Activated naive CD4-positive, alpha-beta T cell treated with anti-CD3 and anti-CD28 coated beads, Interleukin-2, amount 10 ng/mL, durations not matched to agents 7 days and 5 days (primary cell): ENCODE measurements around the gene MAMDC4.
"Not testable (repeated sequence)": the region's sequence is repeated elsewhere in the genome, so short reads cannot be mapped to it uniquely, and the experiment has no call there.

ENCODE experiments used
- CTCF ChIA-PET: fragments of 350-600 bp; sonication (Branson Sonifier 250); formaldehyde crosslinking; loops from one replicate; lab custom pipeline; 2021; ENCODE audit warnings: antibody characterized with exemption; lab: Charles Lee
- DNase-seq: peaks from one replicate; pipeline ENCODE4 v3.0.0-alpha.2; 2020
- H3K27ac Mint-ChIP-seq: one replicate; pipeline ENCODE4 v1.8.0; 2021; ENCODE audit warnings: mild to moderate bottlenecking, moderate library complexity, mixed read lengths
- H3K27me3 Mint-ChIP-seq: one replicate; pipeline ENCODE4 v1.8.0; 2021; ENCODE audit warnings: mild to moderate bottlenecking, mixed read lengths
- H3K36me3 Mint-ChIP-seq: one replicate; pipeline ENCODE4 v1.8.0; 2021; ENCODE audit warnings: mixed read lengths
- H3K4me1 Mint-ChIP-seq: one replicate; pipeline ENCODE4 v1.8.0; 2021; ENCODE audit warnings: mixed read lengths
- H3K4me3 Mint-ChIP-seq: one replicate; pipeline ENCODE4 v1.8.0; 2021; ENCODE audit warnings: mild to moderate bottlenecking, moderate library complexity, mixed read lengths
- H3K9me3 Mint-ChIP-seq: one replicate; pipeline ENCODE4 v1.8.0; 2021; ENCODE audit warnings: mixed read lengths

MAMDC4 gene

DNA sequence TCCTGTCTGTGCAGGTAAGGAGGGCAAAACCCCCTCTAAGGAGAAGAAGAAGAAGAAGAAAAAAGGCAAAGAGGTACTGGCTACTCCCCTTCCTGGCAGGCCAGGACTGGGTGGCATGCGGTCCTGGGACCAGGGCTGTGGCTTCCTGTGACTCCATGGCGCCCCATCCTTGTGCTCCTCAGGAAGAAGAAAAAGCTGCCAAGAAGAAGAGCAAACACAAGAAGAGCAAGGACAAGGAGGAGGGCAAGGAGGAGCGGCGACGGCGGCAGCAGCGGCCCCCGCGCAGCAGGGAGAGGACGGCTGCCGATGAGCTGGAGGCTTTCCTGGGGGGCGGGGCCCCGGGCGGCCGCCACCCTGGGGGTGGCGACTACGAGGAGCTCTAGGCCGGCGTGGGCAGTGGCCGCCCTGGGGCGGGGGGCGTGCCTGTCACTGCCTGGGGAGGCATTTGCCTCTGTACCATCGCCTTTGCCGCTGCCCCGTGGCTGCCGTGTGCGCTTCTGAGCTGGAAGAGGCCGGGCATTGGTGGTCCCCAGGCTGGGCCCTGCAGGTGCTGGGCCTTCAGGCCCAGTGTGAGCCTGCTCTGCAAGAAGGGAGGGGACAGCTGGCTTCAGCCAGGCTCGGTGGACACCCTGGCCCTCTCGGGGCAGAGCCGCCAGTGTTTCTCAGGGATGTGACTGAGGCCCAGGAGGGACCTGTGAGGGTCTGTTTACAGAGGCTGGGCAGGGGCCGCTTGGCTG, 11.8 kb upstream of the MAMDC4 start:
- peaks cover 15% of the 10 kb centered on the region for H3K4me1 Mint-ChIP-seq
- H3K4me3 Mint-ChIP-seq: no peak overlapping the region
- no peak overlapping the region for H3K27ac Mint-ChIP-seq
- CTCF ChIA-PET: no interaction called here
- peaks cover 5% of the 10 kb centered on the region for H3K36me3 Mint-ChIP-seq
- no peak for DNase-seq
- no peaks in the 10 kb centered on the region for H3K9me3 Mint-ChIP-seq
- H3K27me3 Mint-ChIP-seq: peaks cover 23% of the 10 kb centered on the region

DNA sequence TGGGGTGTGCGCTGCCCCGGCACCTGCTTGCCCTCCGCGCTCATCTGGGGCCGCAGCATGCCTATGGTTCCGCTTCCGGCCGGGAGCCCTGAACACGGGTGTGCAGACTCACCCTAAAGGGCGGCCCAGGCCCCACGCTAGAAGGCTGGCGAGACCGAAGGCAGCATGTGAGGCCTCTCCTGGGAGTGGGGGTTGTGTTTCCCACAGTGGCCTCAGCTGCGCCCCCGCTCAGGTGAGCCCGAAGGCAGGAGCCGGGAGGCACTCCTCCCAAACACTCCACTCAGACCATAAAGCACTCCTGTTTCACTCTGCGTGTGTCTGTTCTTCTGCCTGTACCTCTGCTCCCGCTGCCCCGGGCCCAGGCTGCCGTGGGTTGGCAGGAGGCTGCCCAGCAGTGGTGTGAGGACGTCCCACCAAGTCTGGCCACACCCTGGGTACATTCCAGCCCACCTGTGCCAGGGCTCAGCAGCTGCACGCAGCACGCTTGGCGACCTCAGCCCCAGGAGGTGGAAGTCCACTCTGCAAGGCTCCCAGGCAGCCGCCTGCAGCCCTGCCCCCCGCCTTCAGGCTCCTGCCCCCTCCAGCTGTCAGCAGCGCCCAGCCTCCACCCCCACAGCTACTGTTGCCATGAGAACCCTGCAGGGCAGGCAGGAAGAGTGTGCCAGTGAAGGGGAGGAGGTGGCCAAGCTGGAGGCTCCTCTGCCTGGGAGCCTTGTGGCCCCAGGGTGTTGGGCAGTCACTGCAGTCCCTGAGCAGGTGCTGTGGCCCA, 11.1 kb upstream of the MAMDC4 start:
- Mint-ChIP-seq H3K27ac (peak overlapping the region; percentile 45), H3K36me3 (peaks cover 5% of the 10 kb centered on the region), H3K4me1 (peaks cover 15% of the 10 kb centered on the region), H3K9me3 (no peaks in the 10 kb centered on the region), H3K4me3 (no peak overlapping the region), H3K27me3 (peaks cover 30% of the 10 kb centered on the region)
- CTCF ChIA-PET: interaction anchor here (1.0 to 2.4 kb wide), 9 partner anchors 13 to 206 kb away, joined by 3 to 15 read pairs (median 6); no protein-coding TSS in a partner anchor
- DNase-seq: no peak

DNA sequence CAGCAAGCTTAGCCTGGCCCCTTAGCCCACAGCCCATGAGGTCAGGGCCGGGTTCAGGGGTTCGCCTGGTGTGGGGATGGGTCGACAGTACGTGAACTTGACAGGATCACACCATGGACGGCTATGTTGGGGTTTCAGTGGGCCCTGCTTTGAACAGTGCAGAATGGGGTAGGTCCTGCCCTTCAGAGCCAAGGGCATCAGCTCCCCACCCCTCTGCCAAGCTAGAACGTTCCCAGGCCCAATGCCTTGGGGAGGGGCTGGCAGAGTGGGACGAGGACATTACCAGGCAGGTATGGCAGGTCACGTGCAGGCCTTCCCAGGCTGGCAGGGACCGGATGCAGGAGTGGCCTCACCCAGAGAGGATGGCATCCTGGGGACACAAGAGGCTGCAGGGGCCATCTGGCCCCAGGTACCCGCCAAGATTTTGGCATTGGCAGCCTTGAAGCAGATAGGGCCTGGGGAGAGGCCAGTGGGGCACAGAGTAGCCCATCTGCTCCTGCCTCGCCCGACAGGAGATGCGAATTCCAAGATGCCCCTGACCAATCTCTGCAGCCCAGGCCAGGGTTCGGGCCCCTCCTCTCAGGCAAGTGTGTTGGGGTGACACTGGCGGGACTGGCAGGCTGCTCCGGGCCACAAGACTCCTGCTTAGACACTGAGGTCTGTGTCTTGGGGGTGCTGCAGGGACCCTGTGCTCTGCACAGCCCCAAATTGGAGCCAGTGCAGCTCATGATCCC, 10.3 kb upstream of the MAMDC4 start:
- H3K36me3 Mint-ChIP-seq, DNase-seq, H3K27ac Mint-ChIP-seq, H3K9me3 Mint-ChIP-seq: not testable (repeated sequence)
- peak overlapping the region; percentile 81 for H3K4me3 Mint-ChIP-seq
- CTCF ChIA-PET: interaction anchor here (0.8 to 2.4 kb wide), 21 partner anchors 9 to 226 kb away, joined by 3 to 15 read pairs (median 4); no protein-coding TSS in a partner anchor
- H3K27me3 Mint-ChIP-seq: peaks cover 38% of the 10 kb centered on the region
- peaks cover 20% of the 10 kb centered on the region for H3K4me1 Mint-ChIP-seq

DNA sequence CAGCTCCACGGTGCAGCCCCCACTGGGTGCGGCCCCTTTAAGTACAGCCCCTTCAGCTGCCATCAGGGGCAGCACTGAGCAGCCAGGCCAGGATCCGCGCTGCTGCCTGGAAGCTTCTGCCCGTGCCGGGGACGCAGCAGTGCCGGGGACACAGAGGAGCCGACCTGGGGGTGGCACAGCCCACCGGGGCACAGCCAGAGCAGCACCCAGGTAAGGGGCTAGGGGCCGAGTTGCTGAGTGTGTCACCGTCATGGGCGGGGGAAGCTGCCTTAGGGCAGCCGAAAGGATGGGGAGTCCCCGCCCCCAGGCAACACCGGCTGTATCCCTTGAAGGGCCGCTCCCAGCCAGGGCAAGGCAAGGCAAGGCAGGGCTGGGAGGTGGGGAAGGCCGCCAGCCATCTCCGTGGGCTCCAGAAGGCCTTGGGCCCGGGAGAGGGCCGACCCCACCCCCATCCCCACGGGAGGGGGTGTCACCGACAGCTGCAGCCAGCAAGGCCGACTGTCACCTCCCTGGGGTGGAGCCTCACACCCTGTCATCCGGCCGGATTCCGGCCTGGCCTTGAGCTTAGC, 9.7 kb upstream of the MAMDC4 start, which contains the start of gene AJM1:
Gene AJM1, plus strand, starts transcription at position 99 of the 569 bp plus-strand sequence. CDS start 1,937 bp downstream, outside the sequence.
- CTCF ChIA-PET: interaction anchor here (0.8 to 2.4 kb wide), 23 partner anchors 9 to 225 kb away, joined by 3 to 15 read pairs (median 4); no protein-coding TSS in a partner anchor
- Mint-ChIP-seq H3K4me3 (peak within 1 kb of the TSS; percentile 81), H3K27ac (peak within 1 kb of the TSS; percentile 49), H3K27me3 (peaks cover 44% of the 10 kb centered on the region), H3K4me1 (peaks cover 21% of the 10 kb centered on the region)
- H3K36me3 Mint-ChIP-seq, H3K9me3 Mint-ChIP-seq: not testable (repeated sequence)
- DNase-seq: peak; percentile 89

DNA sequence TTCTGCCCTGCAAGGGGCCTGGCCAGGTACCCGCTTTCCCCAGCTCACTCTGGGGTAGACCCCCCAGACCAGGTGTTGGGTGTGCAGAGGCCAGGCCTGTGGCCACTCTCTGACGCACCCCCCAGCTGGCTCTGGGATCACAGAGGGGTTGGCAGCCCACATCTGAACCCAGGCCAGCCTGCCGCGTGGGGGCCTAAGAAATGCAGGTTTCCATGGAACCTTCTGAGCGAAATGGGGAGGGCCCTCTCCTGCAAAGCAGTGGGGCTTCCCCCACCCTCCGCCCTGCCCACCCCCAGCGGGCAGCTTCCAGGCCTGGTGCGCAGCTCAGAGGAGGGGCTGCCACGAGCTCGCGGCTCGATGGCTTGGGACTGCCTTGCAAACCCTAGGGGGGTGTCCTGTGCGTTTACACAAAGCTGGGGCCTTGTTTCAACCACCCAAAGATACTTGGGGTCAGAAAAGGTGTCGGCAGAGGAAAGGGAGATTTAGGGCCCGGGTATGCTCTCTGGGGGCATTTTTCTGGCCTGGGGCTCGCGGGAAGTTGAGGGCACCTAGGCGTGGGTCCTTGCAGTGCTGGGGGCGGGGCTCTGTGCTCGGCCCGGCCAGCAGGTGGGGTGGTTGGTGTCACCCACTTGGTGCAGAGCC, 8.9 kb upstream of the MAMDC4 start:
- H3K27ac Mint-ChIP-seq, H3K9me3 Mint-ChIP-seq, H3K36me3 Mint-ChIP-seq, DNase-seq: not testable (repeated sequence)
- Mint-ChIP-seq H3K27me3 (peaks cover 52% of the 10 kb centered on the region), H3K4me3 (peak overlapping the region; percentile 54), H3K4me1 (peaks cover 27% of the 10 kb centered on the region)
- CTCF ChIA-PET: interaction anchor here (0.9 to 2.4 kb wide), 15 partner anchors 8 to 225 kb away, joined by 3 to 15 read pairs (median 6); no protein-coding TSS in a partner anchor

DNA sequence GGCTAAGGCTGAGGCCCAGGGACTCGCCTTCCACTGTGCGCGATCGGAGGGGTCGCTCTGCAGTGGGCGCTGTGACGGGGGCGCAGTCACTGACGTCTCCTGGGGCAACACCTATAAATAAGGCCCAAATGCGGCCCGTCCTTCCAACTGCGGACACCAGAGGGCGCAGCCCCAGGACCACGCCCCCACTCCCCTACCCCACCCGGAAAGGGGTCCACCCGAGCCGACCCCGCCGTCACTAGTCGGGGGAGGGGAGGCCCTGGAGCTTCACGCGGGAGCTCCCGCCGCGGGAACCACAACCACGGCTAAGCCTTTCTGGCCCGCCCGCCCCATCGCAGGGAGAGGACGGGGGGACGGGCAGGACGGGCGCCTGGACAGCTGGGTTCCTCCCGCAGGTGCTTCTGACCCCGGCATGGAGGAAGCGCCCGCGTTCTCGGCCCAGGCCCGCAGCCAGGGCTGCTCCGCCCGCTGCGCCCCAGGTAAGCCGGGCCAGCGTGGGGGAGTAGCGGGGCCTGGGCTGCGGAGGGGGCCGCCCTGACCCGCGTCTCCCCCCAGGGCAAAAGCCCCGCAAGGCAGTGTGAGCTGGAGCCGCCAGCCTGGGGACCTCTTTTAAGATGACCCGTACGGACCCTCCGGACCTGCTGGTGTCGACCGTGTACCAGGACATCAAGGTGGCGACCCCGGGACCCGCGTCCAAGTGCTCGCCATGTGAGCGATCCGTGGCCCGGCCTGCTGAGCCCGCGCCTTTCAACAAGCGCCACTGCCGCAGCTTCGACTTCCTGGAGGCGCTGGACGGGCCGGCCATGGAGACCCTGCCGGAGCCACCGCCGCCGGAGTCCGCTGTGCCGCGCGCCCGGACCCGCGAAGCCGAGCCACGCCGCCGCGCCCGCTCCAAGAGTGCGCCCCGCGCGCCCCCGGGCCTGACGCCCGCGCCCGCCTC, 8.1 kb upstream of the MAMDC4 start:
- peak overlapping the region; percentile 54 for H3K4me3 Mint-ChIP-seq
- peaks cover 28% of the 10 kb centered on the region for H3K4me1 Mint-ChIP-seq
- not testable (repeated sequence) for H3K36me3 Mint-ChIP-seq, H3K27ac Mint-ChIP-seq, H3K9me3 Mint-ChIP-seq
- CTCF ChIA-PET: interaction anchor here (1.0 to 2.3 kb wide), 3 partner anchors 38 to 191 kb away, joined by 3 to 13 read pairs (median 6); no protein-coding TSS in a partner anchor
- DNase-seq: peak; percentile 73
- peaks cover 59% of the 10 kb centered on the region for H3K27me3 Mint-ChIP-seq

DNA sequence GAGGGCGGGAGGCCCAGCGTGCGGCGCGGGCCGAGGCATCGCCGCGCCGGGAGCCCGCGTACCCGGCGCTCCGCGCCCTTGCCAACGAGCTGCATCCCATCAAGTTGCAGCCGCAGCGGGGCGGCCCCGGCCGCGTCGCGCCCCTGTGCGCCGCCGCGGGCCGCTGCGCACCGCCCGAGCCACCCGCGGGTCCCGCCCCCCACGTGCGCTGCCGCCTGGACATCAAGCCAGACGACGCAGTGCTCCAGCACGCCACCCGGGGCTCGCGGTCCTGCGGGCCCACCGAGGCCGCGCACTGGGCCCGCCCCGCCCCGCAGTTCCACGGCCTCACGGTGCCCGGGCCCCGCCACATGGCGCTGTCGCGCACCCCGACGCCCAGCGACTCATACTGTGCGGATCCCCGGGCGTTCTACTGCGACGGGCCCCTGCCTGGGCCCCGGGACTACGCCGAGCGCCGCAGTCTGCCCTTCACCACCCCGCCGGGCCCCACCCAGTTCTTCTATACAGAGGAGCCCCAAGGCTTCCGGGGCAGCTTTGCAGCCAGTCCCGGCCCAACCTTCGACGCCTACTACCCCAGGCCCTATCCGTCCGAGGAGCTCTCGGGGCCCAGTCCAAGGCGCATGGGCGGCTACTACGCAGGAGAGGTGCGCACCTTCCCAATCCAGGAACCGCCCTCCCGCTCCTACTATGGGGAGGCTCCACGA, 7.2 kb upstream of the MAMDC4 start:
- CTCF ChIA-PET: interaction anchor here (1.0 kb wide), 1 partner anchor 99 kb away, joined by 3 read pairs; no protein-coding TSS in a partner anchor
- Mint-ChIP-seq H3K27ac (peak overlapping the region; percentile 55), H3K4me1 (peaks cover 32% of the 10 kb centered on the region), H3K27me3 (peaks cover 63% of the 10 kb centered on the region), H3K9me3 (no peaks in the 10 kb centered on the region), H3K36me3 (peaks cover 10% of the 10 kb centered on the region), H3K4me3 (no peak overlapping the region)
- DNase-seq: no peak

DNA sequence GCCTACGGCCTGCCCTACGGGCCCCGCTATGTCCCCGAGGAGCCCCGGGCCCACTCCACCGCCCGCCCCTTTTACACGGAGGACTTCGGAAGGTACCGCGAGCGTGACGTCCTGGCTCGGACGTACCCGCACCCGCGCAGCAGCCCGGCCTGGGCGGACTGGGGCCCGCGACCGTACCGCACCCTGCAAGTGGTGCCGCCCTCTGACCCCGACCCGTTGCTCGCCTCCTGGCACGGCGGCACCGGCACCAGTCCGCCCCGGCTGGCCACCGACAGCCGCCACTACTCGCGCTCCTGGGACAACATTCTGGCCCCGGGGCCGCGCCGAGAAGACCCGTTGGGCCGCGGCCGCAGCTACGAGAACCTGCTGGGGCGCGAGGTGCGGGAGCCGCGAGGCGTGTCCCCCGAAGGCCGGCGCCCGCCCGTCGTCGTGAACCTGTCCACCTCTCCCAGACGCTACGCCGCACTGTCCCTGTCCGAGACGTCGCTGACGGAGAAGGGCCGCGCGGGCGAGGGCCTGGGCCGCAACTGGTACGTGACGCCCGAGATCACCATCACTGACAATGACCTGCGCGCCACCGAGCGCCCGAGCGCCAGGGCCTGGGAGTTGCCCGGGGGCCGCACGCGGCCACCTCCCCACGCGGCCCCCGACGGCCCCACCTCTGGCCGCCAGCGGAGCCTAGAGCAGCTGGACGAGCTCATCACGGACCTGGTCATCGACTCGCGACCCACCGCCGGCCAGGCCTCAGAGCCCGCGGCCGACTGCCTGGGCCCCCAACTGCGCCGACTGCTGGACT, 6.5 kb upstream of the MAMDC4 start:
- DNase-seq: no peak
- H3K4me1 Mint-ChIP-seq: peaks cover 34% of the 10 kb centered on the region
- H3K27me3 Mint-ChIP-seq: peaks cover 63% of the 10 kb centered on the region
- peak overlapping the region; percentile 55 for H3K27ac Mint-ChIP-seq
- peaks cover 8% of the 10 kb centered on the region for H3K36me3 Mint-ChIP-seq
- H3K4me3 Mint-ChIP-seq: no peak overlapping the region
- H3K9me3 Mint-ChIP-seq: no peaks in the 10 kb centered on the region
- CTCF ChIA-PET: no interaction called here

DNA sequence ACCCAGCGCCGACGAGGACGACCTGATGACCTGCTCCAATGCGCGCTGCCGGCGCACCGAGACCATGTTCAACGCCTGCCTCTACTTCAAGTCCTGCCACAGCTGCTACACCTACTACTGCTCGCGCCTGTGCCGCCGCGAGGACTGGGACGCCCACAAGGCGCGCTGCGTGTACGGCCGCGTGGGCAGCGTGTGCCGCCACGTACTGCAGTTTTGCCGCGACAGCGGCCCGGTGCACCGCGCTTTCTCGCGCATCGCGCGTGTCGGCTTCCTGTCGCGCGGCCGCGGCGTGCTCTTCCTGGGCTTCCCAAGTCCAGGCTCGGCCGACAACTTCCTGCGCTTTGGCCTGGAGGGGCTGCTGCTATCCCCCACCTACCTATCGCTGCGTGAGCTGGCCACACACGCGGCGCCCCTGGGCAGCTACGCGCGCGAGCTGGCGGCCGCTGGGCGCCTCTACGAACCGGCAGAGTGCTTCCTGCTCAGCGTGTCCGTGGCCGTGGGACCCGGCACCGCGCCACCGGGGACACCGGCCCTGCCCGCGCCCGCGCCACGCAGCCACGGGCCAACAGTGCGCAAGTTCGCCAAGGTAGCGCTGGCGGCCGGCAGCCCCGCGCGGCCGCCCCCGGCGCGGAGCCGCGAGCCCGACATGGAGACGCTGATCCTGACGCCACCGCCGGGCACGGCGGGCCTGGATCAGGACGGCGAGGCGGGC, 5.6 kb upstream of the MAMDC4 start:
- Mint-ChIP-seq H3K9me3 (no peaks in the 10 kb centered on the region), H3K36me3 (peaks cover 8% of the 10 kb centered on the region), H3K4me3 (peak overlapping the region; percentile 56), H3K4me1 (peaks cover 31% of the 10 kb centered on the region), H3K27ac (peak overlapping the region; percentile 75), H3K27me3 (peaks cover 63% of the 10 kb centered on the region)
- CTCF ChIA-PET: interaction anchor here (1.4 kb wide), 1 partner anchor 37 kb away, joined by 4 read pairs; no protein-coding TSS in a partner anchor
- DNase-seq: no peak

DNA sequence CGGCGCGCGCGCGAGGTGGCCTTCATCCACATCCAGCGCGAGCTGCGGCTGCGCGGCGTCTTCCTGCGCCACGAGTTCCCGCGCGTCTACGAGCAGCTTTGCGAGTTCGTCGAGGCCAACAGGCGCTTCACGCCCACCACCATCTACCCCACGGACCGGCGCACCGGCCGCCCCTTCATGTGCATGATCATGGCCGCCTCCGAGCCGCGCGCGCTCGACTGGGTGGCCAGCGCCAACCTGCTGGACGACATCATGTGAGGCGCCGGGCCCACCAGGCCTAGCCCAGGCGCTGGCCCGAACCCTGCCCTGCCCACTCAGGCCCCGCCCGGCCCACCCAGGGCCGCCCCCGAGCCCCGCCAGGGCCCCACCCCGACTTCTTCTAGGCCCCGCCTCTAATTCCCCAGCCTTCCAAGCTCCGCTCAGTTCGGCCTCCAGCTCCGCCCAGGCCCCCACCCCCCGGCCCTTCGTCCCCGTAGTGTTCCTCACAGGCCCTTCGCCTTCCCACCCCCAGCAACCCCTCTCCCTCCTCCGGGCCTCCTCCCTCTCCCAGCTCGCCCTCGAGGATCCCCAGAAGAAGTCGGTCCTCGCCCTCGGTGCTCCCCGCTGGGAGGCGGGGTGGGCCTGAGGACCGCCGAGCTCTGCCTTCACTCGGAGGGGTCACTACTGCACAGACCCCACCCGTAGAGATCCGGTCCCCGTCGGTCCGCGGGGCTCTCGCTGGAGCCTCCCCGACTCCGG, 4.9 kb upstream of the MAMDC4 start:
- Mint-ChIP-seq H3K36me3 (peaks cover 8% of the 10 kb centered on the region), H3K4me1 (peaks cover 29% of the 10 kb centered on the region), H3K9me3 (no peaks in the 10 kb centered on the region), H3K27ac (peak overlapping the region; percentile 64), H3K27me3 (peaks cover 61% of the 10 kb centered on the region), H3K4me3 (peak overlapping the region; percentile 90)
- CTCF ChIA-PET: interaction anchor here (0.5 to 1.6 kb wide), 4 partner anchors 27 to 182 kb away, joined by 3 to 4 read pairs (median 3); no protein-coding TSS in a partner anchor
- DNase-seq: peak; percentile 34
